Psoas muscle (tissue), 8 donors: Measurements from ENCODE around the gene QSOX2. TPM values are rescaled to one million over a fixed set of nuclear protein-coding genes. Genes with fewer than 3 reads are reported as not detected.

Experiments used
- ATAC-seq, 4 donors: fragments of 200-7000 bp; cut with Tn5 transposase; one replicate each; pipeline ENCODE4 v1.9.1; 2020; ENCODE audit warnings: moderate library complexity in 3 of 4, mild to moderate bottlenecking in 2 of 4
- DNase-seq, 2 donors: peaks; one replicate each; pipeline ENCODE4 v3.0.0-alpha.2; 2020
- H3K27ac ChIP-seq: fragments of 200-600 bp; one replicate; pipeline ENCODE4 v1.8.0; 2022
- H3K27me3 ChIP-seq, 3 donors: fragments of 200-600 bp in 1 of 3; one replicate each; pipeline versions ENCODE4 v1.6.1 to v1.8.0; 2013 to 2022; ENCODE audit warnings: low read length in 2 of 3, mild to moderate bottlenecking in 2 of 3, moderate library complexity in 1 of 3; ENCODE audit not compliant: insufficient read depth in 3 of 3
- H3K36me3 ChIP-seq, 2 donors: fragments of 200-600 bp in 1 of 2; one replicate each; pipeline versions ENCODE4 v1.6.1 to v1.8.0; 2013 to 2022; ENCODE audit warnings: low read depth in 1 of 2, mild to moderate bottlenecking in 1 of 2, moderate library complexity in 1 of 2; ENCODE audit not compliant: insufficient read depth in 1 of 2
- H3K4me1 ChIP-seq: fragments of 200-600 bp; one replicate; pipeline ENCODE4 v1.8.0; 2022
- H3K4me3 ChIP-seq: fragments of 200-600 bp; one replicate; pipeline ENCODE4 v1.8.0; 2022; ENCODE audit warnings: mild to moderate bottlenecking
- H3K9me3 ChIP-seq: fragments of 200-600 bp; one replicate; pipeline ENCODE4 v1.8.0; 2022
- CTCF ChIP-seq: fragments of 200-600 bp; IDR thresholded peaks from one replicate; pipeline ENCODE4 v1.8.0; 2022; ENCODE audit warnings: antibody characterized with exemption
- WGBS, 3 donors: extraction: QIAGEN DNeasy Blood & Tissue Kit; methylation state at CpG; one replicate each; pipeline versions ENCODE4 v1.1.6 to v1.1.7; 2013; 5-methylcytosine and 5-hydroxymethylcytosine counted together
- intact Hi-C, 2 donors: fragments of 100-400 bp; cut with DNase I; formaldehyde crosslinking; loops; one replicate each; pipeline versions ENCODE4 v1.11.0 to v1.14.2; 2022
- polyA plus RNA-seq, 3 donors: library from polyadenylated mRNA; stranded (reverse); fragments of 200-250 nt; gene quantifications; one replicate each; pipeline ENCODE4 v1.2.3, GENCODE V29; 2013
- total RNA-seq, 4 donors: library from RNA; stranded (reverse); fragmentation: NEBNext Ultra II Directional in 2 of 4; extraction: Animal tissue kit (Norgen Biotek cat#: 25700) in 2 of 4; gene quantifications; one replicate each; pipeline versions ENCODE4 v1.2.1 to v1.2.4, GENCODE V29; 2021 to 2023
- donor health status: healthy with polysubstance abuse.
- donor health status: DM: no; HTN: no; CAD: no; lungs with moderate emphysema.
- donor health status: Bipolar disorder and iron deficiency.
- donor health status: healthy.
- donor health status: DM: yes; HTN: yes; CAD: no.
- donor health status: DM: no; HTN: no; CAD: no.
- donor health status: DM: no; HTN: no; CAD: no.
- donor health status: DM: yes; HTN: yes; CAD: no.

QSOX2 gene
- total and polyA plus RNA-seq, 7 donors = 3.6 to 7.5 (median 5.6) TPM

- H3K9me3 ChIP-seq = no peaks in the 10 kb centered on the region
- no peak overlapping the region for H3K4me3 ChIP-seq
- no peaks in the 10 kb centered on the region for H3K27me3 ChIP-seq
- H3K36me3 ChIP-seq = peaks cover 0 to 9% of the 10 kb centered on the region in 2 donors
- WGBS, 3 donors = 65 to 72% (median 70%) methylated on average over 10 of the region's 10 CpGs
- TF ChIP-seq CTCF = no peak
- DNase-seq (no peak), ATAC-seq (no peak)
- H3K27ac ChIP-seq = no peak overlapping the region
- no peaks in the 10 kb centered on the region for H3K4me1 ChIP-seq
- intact Hi-C loops = no loop called here
Observed at GRCh38 chr9:136232969-136233368, 12.6 kb downstream of the QSOX2 start.

GRCh38 chr9:136231478-136232297 lies 13.9 kb downstream of the QSOX2 start:
- DNase-seq = no peak
- no peak for ATAC-seq
- intact Hi-C loops = no loop called here

GRCh38 chr9:136230773-136231172 lies 14.8 kb downstream of the QSOX2 start:
- Histone ChIP-seq H3K9me3 (no peaks in the 10 kb centered on the region), H3K27ac (no peak overlapping the region), H3K36me3 (peaks cover 0 to 9% of the 10 kb centered on the region in 2 donors), H3K4me1 (no peaks in the 10 kb centered on the region), H3K4me3 (no peak overlapping the region), H3K27me3 (no peaks in the 10 kb centered on the region)
- WGBS, 3 donors = 93 to 97% (median 94%) methylated on average over 9 of the region's 9 CpGs
- DNase-seq (no peak), ATAC-seq (no peak)
- TF ChIP-seq CTCF = no peak
- intact Hi-C loops = no loop called here

More at GRCh38 chr9:136231478-136232297, 13.9 kb downstream of the QSOX2 start:
- Histone ChIP-seq H3K27me3 (no peaks in the 10 kb centered on the region), H3K9me3 (no peaks in the 10 kb centered on the region), H3K4me3 (no peak overlapping the region), H3K36me3 (peaks cover 0 to 9% of the 10 kb centered on the region in 2 donors), H3K4me1 (no peaks in the 10 kb centered on the region), H3K27ac (no peak overlapping the region)
- TF ChIP-seq CTCF = no peak
- 76 to 80% (median 77%) methylated on average over 29 to 31 of the region's 31 CpGs for WGBS, 3 donors

GRCh38 chr9:136230365-136230764 lies 15.2 kb downstream of the QSOX2 start:
- ATAC-seq (no peak), DNase-seq (no peak)
- Histone ChIP-seq H3K27me3 (no peaks in the 10 kb centered on the region), H3K4me3 (no peak overlapping the region), H3K27ac (no peak overlapping the region), H3K4me1 (no peaks in the 10 kb centered on the region), H3K9me3 (no peaks in the 10 kb centered on the region), H3K36me3 (peaks cover 0 to 9% of the 10 kb centered on the region in 2 donors)
- intact Hi-C loops = no loop called here
- TF ChIP-seq CTCF = no peak
- 87 to 95% (median 88%) methylated on average over 10 of the region's 10 CpGs for WGBS, 3 donors
